GM18867 (cell line): ENCODE measurements around the gene QRSL1.
"Not testable (repeated sequence)": the region's sequence is repeated elsewhere in the genome, so short reads cannot be mapped to it uniquely, and the experiment has no call there.

ENCODE experiments used
- ATAC-seq: cut with Tn5 transposase; IDR thresholded peaks from one replicate; pipeline ENCODE4 v1.9.1; 2021; ENCODE audit warnings: mild to moderate bottlenecking, moderate library complexity; ENCODE audit not compliant: unreplicated experiment

Gene QRSL1

GRCh38 chr6:106629103-106629858, at the start of gene QRSL1, which contains the start of gene RTN4IP1:
Gene QRSL1 (plus strand): TSS chr6:106629578. CDS start chr6:106629682, 104 bp downstream.
Gene RTN4IP1 (minus strand): TSS chr6:106629498. CDS start chr6:106629021, 477 bp downstream.
- peak; percentile 77 for ATAC-seq

GRCh38 chr6:106581468-106581867, 47.9 kb upstream of the QRSL1 start:
- ATAC-seq, result no peak

- no peak for ATAC-seq
Observed at GRCh38 chr6:106586815-106587415, 42.5 kb upstream of the QRSL1 start.

GRCh38 chr6:106588937-106589336, 40.4 kb upstream of the QRSL1 start:
- ATAC-seq, result not testable (repeated sequence)

- ATAC-seq, result no peak
Observed at GRCh38 chr6:106591111-106591825, 38.1 kb upstream of the QRSL1 start.

GRCh38 chr6:106599440-106599839, 29.9 kb upstream of the QRSL1 start:
- no peak for ATAC-seq

GRCh38 chr6:106600329-106600728, 29.0 kb upstream of the QRSL1 start:
- no peak for ATAC-seq

- peak; percentile 76 for ATAC-seq
Observed at GRCh38 chr6:106608080-106608668, 21.2 kb upstream of the QRSL1 start.

- ATAC-seq, result no peak
Observed at GRCh38 chr6:106609699-106610098, 19.7 kb upstream of the QRSL1 start.

GRCh38 chr6:106611030-106611429, 18.3 kb upstream of the QRSL1 start:
- ATAC-seq, result no peak

- no peak for ATAC-seq
Observed at GRCh38 chr6:106612671-106613416, 16.5 kb upstream of the QRSL1 start.

GRCh38 chr6:106613590-106613989, 15.8 kb upstream of the QRSL1 start:
- ATAC-seq, result no peak

- ATAC-seq, result no peak
Observed at GRCh38 chr6:106614166-106614565, 15.2 kb upstream of the QRSL1 start.

GRCh38 chr6:106614592-106615257, 14.7 kb upstream of the QRSL1 start:
- ATAC-seq, result no peak

GRCh38 chr6:106617302-106617701, 12.1 kb upstream of the QRSL1 start:
- ATAC-seq, result no peak

- ATAC-seq, result no peak
Observed at GRCh38 chr6:106617857-106618256, 11.5 kb upstream of the QRSL1 start.

GRCh38 chr6:106618324-106618723, 11.1 kb upstream of the QRSL1 start:
- ATAC-seq, result no peak

- no peak for ATAC-seq
Observed at GRCh38 chr6:106619223-106619622, 10.2 kb upstream of the QRSL1 start.

GRCh38 chr6:106620931-106621672, 8.3 kb upstream of the QRSL1 start:
- ATAC-seq, result no peak
